Dermis blood vessel endothelial cell (primary cell): ENCODE measurements around the gene CCDC127. TPM values are rescaled to one million over a fixed set of nuclear protein-coding genes. Genes with fewer than 3 reads are reported as not detected.
"Not testable (repeated sequence)": the region's sequence is repeated elsewhere in the genome, so short reads cannot be mapped to it uniquely, and the experiment has no call there.

ENCODE experiments used
- DNase-seq: peaks from one replicate; pipeline ENCODE4 v3.0.0; 2010
- total RNA-seq: library from RNA; depleted of rRNA; stranded (reverse); fragments of >200 nt; gene quantifications from 2 replicates; pipeline ENCODE4 v1.2.3, GENCODE V29; 2014

The CCDC127 gene
- total RNA-seq, 1 donor from 2014 or later = 5.6 TPM

DNA sequence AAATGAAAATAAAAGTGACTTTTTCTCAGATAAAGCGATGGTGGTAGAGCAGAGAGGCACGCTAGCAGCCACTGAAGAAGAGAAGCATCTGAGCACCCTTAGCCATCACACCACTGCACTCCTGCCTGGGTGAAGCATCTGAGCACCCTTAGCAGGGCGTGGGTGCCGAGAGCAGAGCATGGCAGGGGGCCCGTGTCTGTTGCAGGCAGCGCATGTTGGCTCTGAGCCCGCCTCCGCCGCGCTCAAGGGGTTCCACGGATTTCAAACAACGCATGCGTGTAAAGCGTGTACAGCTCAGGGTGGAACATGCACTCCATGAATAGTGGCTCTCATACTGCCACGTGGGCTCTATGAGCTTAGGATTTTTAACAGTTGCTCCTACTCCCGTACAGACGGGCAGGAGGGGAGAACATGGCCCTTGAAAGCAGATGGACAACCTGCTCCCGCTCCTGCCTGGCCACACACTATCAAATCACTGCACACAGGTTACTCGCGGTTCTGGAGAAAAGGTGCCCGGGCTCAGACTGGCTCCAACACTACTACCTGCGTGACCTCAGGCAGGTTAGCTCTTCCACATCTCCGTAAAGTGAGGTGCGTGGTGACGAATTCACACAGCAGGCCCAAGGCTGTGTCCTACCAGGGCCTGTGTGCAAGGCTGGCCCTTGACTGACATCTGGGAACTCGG is 14.6 kb downstream of the CCDC127 start:
- DNase-seq = no peak

DNA sequence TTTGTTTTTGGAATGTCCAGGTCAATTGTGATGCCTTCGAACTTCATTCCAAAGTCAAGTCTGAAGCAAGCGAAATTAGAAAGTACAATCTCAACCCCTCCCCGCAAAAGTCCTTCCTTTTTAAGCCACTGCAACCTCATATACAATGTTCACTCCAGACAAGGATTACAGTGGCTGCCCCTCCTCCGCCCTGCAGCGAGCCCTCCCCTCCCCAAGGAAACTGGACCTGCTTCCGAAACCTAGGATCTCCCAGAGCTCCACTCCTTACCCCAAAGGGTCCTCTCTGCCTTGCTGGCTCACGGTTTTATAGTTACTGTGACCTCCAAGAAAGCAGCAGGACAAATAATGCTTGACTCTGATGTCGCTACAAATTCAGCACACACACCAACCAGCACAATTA is 16.3 kb downstream of the CCDC127 start:
- no peak for DNase-seq

- DNase-seq = no peak
Measured at GRCh38 chr5:200985-201384, 17.0 kb downstream of the CCDC127 start.

DNA sequence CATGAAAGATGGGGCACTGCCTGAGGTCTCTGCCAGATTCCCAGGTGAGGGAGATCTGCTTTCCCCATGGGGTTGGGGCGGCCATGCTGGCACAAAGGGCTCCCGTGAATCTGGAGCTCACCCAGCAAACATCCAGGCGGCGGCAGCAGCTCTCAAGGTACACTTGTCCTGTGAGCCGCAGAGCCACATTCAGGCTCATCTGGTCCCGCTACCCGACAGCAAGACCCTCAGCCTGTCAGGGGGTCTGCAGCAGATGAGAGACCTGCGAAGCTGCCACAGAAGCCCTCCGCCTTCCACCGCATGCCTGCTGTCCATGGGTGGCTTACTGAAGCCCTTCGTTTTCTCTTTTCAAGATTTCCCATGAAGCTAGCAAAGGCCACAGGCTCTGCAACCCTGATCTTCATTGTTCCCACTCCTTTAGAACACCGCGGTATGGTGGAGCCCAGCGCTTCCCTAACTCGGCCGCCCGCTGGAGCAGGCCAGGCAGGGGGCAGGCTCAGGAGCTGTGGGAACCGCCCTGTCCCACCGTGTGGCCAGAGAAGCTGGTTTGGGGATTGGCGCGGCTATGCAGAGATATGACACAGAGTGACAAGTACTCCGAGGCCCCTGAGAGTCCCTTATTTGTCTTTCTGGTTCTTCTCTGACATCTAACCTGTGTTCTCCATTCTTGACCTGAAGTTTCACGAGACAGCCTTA is 17.9 kb downstream of the CCDC127 start:
- no peak for DNase-seq

- no peak for DNase-seq
Measured at GRCh38 chr5:199197-199949, 18.6 kb downstream of the CCDC127 start.

- DNase-seq = no peak
Measured at GRCh38 chr5:198516-199196, 19.3 kb downstream of the CCDC127 start.

- DNase-seq = no peak
Measured at GRCh38 chr5:197892-198489, 20.0 kb downstream of the CCDC127 start.

DNA sequence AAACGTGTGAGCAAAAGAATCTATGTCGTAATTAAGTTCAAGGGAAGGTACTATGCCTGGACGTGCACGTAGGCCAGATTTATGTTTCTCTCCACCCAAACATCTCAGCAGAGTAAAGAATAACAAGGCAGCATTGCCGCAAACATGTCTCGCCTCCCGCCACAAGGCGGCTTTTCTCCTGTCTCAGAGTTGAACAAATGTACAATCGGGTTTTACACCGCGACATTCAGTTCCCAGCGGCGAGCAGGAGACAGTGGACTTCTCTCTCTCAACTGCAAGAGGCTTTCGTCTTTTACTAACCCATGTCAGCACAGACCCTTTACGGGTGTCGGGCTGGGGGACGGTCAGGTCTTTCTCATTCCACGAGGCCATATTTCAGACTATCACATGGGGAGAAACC is 20.9 kb downstream of the CCDC127 start:
- DNase-seq = not testable (repeated sequence)

GRCh38 chr5:196350-196749 is 21.6 kb downstream of the CCDC127 start:
- DNase-seq = no peak

GRCh38 chr5:195401-196160 is 22.4 kb downstream of the CCDC127 start:
- no peak for DNase-seq

- no peak for DNase-seq
Measured at GRCh38 chr5:194603-195209, 23.2 kb downstream of the CCDC127 start.

- no peak for DNase-seq
Measured at GRCh38 chr5:194102-194501, 23.9 kb downstream of the CCDC127 start.

DNA sequence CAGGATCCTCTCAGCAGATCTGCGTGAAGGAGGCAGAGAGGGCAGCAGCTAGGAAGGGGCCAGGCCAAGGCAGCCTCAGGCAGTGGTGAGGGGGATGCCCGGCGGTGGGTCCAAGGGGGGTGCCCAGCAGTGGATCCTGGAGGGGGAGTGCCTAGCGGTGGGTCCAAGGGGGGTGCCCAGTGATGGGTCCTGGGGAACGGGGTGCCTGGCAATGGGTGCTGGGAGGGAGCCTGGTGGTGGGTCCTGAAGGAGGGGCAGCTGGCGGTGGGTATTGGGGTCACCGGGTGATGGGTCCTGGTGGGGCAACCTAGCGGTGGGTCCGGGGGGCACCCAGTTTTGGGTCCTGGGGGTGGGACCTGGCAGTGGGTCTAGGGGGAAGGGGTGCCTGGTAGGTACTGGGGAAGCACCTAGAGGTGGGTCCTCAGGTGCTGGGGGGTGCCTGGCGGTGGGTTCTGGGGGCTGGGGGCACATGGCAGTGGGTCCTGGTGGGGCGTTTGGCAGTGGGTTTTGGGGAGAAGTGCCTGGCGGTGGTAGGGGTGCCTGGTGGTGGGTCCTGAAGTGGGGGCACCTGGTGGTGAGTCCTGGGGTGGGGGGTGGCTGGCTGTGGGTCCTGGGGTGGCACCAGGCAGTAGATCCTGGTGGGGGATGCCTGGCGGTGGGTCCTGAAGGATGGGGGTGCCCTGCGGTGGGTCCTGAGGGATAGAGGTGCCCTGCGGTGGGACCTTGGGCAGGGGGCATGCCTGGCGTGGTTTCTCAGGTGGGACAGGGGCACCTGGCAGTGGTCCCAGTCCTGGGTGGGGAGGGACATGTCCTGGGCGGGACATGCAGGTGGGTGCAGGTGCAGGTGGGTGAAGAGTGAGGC is 24.8 kb downstream of the CCDC127 start:
- no peak for DNase-seq

DNA sequence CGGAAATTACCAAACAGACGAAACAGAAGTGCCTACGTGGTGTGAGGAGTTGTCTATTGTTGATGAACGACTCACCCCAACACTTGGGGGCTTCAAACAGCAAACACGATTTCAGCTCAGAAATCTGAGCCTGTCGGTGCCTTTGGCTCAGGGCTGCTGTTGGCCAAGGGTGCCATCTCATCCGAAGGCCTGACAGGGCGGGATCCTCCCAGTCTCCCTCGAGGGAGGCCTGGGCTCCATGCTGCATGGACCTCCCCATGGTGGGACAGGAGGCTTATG is 25.3 kb downstream of the CCDC127 start:
- no peak for DNase-seq

DNA sequence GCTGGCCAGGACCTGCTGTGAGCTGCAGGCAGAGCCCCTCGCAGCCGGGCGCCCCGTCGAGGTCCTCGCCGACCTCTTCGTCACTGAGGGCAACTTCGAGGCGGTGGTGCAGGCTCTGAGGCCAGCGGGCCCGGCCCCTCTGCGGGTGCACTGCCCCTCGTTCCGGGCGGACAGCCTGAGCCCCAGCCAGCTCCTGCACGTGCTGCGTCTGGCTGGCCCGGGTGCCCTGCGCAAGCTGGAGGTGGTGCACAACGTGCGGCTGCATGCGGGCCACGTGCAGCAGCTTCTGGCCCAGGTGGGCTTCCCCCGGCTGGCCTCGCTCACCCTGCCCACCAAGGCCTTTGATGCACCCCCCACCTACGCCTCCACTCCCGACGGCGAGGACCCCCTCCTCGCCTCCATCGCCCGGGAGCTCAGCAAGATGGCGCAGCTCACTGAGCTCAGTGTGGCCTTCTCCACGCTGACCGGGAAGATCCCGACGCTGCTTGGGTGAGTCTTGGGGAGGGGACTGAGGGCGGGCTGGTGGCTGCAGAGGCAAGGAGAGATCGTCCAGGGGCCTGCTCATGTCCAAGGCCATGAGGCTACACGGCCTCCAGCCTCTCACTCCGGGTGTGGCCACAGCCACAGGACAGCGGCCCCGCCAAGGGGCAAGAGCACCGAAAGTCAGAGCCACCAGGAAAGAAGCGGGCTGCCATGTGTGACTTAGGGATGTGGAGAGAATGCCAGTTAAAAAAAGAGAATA is 25.8 kb downstream of the CCDC127 start:
- DNase-seq = no peak

- DNase-seq = no peak
Measured at GRCh38 chr5:191036-191948, 26.7 kb downstream of the CCDC127 start, which contains the start of gene LRRC14B. Gene LRRC14B, plus strand, starts transcription at chr5:191495. Its CDS starts 44 bp downstream, at chr5:191539.

DNA sequence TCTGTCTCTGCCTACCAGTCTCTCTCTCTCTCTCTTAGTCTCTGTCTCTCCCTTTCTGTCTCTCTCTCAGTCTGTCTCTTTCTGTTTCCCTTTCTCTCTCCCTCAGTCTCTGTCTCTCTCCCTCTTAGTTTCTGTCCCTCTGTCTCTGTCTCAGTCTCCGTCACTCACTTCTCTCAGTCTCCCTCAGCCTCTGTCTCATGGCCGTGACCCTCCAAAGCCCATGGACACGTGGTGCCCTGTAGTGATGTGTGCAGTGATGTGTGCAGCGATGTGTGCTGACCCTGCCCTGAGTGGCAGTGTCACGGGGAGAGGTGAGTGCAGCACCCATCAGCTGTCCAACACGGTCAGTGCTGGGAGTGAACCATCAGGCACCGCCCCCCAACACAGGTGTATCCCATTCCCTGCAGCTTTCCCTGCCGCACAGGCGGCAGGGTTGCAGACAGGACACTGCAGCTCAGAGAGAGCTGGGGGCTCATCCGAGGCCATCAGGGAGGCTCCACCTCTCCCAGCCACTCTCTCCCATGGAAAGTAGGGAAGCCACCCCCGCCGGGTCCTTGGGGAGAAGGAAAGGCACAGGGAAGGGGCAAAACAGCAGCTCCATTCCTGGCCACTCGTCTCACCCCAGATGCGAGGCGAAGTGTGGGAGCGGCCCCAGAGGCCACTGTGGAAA is 27.5 kb downstream of the CCDC127 start:
- DNase-seq = no peak

- DNase-seq = no peak
Measured at GRCh38 chr5:189976-190365, 28.0 kb downstream of the CCDC127 start.
